Glomerular visceral epithelial cell (primary cell): ENCODE measurements around the gene INPP1.

Experiments used
- DNase-seq: peaks from one replicate; pipeline ENCODE4 v3.0.0-alpha.2; 2016; ENCODE audit errors: extremely low spot score

Gene INPP1

GRCh38 chr2:190408538-190409271 lies 65.3 kb downstream of the INPP1 start:
- DNase-seq: peak; percentile 78

DNA sequence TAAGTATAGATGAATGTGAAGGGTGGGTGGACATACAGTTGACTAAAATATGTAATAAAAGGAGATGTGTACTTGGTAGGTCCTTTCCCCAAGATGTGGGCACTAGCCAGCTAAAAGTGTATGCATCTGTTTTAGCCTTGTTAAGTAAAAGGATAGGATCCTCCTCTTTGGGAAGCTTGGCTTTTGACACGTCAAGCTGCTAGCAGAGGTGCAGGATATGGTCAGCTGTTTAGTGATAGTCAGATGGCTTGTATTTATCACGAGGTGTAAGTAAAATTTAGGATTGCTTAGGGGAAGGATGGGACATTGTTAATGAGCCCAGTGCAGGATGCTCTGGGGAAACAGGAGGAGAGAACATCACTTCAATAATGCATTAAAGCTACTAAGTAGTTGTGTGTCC lies 66.2 kb downstream of the INPP1 start:
- no peak for DNase-seq

GRCh38 chr2:190410166-190410565 lies 66.8 kb downstream of the INPP1 start:
- DNase-seq: no peak

DNA sequence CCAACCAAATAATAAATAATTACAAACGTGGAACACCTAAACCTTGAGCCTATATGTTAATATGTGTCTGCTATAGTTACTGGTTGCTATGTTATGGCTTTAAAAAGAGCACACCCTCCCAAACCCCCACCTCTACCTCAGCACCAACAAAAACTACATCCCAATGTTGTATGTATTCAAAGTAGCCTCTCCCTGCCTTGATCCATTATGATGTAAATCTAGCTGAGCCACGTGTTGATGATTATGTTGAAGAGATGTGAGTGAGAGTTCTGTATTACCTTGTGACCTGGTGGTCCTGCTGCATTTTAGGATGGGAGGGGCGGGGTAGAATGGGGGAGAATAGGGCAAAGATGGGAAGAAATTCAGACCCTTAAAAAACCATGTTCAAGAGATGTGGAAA lies 69.6 kb downstream of the INPP1 start:
- no peak for DNase-seq

- DNase-seq: peak; percentile 4
Measured at GRCh38 chr2:190413421-190413820, 70.0 kb downstream of the INPP1 start.

- no peak for DNase-seq
Measured at GRCh38 chr2:190415251-190415650, 71.9 kb downstream of the INPP1 start.

GRCh38 chr2:190415794-190416775 lies 72.7 kb downstream of the INPP1 start:
- DNase-seq: no peak

DNA sequence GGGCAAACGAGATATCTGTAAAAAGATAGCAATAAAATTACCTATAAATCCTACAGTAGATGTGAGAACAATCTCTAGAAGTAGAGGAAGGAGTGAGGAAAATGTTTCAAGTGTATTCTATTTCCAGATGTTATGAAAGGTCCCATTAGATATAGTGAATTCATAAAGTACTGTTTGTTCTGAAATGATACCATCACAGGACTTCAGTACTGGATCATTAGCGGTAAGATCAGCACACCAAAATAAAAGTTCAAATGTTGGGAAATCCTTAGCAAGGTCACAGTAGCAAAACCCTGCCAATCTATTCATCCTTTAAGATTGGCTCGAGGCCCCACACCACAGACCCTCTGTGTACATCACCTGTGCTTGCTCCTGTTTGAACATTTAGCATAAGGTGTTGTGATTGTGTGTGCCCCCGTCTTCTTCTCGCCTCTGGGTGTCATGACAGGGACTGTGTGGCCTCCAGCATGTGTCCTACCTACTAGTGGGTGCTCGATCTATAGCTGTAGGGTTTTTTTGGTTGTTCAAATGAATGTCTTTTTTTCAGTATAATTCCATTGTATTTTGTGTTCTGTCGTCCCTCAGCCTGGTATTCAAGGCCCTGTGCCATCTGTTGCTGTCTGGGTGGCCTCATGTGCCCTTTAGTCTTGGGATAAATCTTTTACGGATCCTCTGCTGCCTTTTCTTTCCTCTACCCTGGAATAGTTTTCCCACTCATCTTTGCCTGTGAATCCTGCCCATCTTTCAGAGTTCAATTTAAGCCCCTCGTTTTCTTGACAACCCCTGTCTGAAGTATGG lies 73.9 kb downstream of the INPP1 start:
- DNase-seq: no peak

DNA sequence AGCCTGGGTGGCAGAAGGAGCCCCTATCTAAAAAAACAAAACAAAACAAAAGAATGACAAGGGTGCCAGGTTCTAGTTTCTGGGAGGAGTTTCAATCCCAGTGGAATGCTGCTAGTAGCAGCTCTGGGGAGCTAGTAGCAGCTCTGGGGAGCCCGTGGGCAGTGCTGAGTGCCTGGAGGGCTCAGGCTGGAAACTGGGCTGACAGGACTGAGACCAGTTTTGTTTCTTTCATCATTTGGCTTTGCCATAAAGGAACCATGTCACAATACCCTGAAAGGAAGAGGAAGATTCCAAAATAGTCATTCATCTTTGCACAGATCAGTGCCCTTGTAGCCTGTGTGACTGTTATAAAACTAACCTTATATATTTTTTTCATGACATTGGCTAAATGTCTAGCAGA lies 75.3 kb downstream of the INPP1 start:
- no peak for DNase-seq

DNA sequence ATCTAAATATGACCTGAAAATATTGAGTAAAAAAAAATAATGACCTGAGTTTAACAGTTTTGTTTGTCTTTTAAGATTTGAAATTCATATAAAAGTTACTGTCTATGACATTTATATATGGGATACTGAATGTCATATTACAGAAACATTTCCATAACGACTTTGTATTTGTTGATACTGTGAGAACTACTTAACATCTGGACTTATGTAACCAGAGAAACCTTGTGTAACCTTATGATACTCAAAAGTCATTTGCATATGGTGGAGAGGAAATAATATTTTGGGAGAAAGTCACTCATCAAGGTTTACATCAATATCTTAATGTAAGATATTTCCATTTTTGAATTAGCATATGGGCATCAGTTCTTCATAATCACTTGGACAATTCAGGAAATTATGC lies 77.4 kb downstream of the INPP1 start:
- DNase-seq: no peak
